K562 (cell line): ENCODE data around the gene XPO4. TPM values are rescaled to one million over a fixed set of nuclear protein-coding genes. Genes with fewer than 3 reads are reported as not detected.

Source experiments
- BRF1 ChIP-seq: IDR thresholded peaks from 3 replicates; pipeline ENCODE4 v1.6.1; 2011; ENCODE audit warnings: borderline replicate concordance, mild to moderate bottlenecking; ENCODE audit not compliant: insufficient read length; ENCODE audit errors: extremely low read depth
- CAMTA2 ChIP-seq: fragments of 250-450 bp; sonication (Bioruptor Pico); conservative IDR thresholded peaks from 2 replicates; pipeline ENCODE4 v1.5.1; 2022
- MGA ChIP-seq: fragments of 450-650 bp; IDR thresholded peaks from 2 replicates; pipeline ENCODE4 v1.6.1; 2016; ENCODE audit warnings: mild to moderate bottlenecking, moderate library complexity
- NFIC ChIP-seq: fragments of 450-650 bp; IDR thresholded peaks from 2 replicates; pipeline ENCODE4 v1.6.1; 2017; ENCODE audit warnings: mild to moderate bottlenecking, inconsistent platforms
- SMAD4 ChIP-seq: fragments of 250-450 bp; sonication (Bioruptor Pico); conservative IDR thresholded peaks from 2 replicates; pipeline ENCODE4 v1.8.0; 2021; ENCODE audit warnings: inconsistent platforms, mild to moderate bottlenecking, moderate library complexity
- TFAP4 ChIP-seq: sonication (generic); formaldehyde crosslinking; IDR thresholded peaks from 2 replicates; pipeline ENCODE4 v1.8.0; 2022; ENCODE audit warnings: missing genetic modification reagents, mild to moderate bottlenecking, moderate library complexity, borderline replicate concordance
- ZFP91 ChIP-seq: sonication (generic); formaldehyde crosslinking; IDR thresholded peaks from 2 replicates; pipeline ENCODE4 v1.8.0; 2022; ENCODE audit warnings: mild to moderate bottlenecking, missing genetic modification reagents
- ZNF609 ChIP-seq: sonication (generic); formaldehyde crosslinking; IDR thresholded peaks from 2 replicates; pipeline ENCODE4 v1.8.1; 2023; ENCODE audit warnings: missing genetic modification reagents, mild to moderate bottlenecking, borderline replicate concordance
- polyA plus RNA-seq, 8 experiments: library from polyadenylated mRNA; depleted of rRNA in 4 of 8; stranded (reverse) in 5 of 8; unstranded in 3 of 8; fragments of >200 nt; fragmentation: Nextera tagmentation in 2 of 8; fragmentation: Illumina TruSeq in 1 of 8; extraction: Ambion mirVana in 2 of 8; extraction: Trizol in 1 of 8; gene quantifications; 2 replicates each; pipeline versions ENCODE4 v1.2.1 to v1.2.3, GENCODE V29; 2011 to 2014; ENCODE audit warnings: inconsistent platforms in 1 of 8, missing spikeins in 1 of 8
- total RNA-seq, 7 experiments: library from RNA; depleted of rRNA in 6 of 7; stranded (reverse); fragments of >200 nt in 6 of 7; fragmentation: Illumina TruSeq in 2 of 7; extraction: Trizol in 2 of 7; gene quantifications; 2 replicates each; pipeline versions ENCODE4 v1.2.1 to v1.2.3, GENCODE V29; 2011 to 2021; ENCODE audit warnings: low replicate concordance in 1 of 7

The XPO4 gene
- total and polyA plus RNA-seq, 9 of the 15 experiments (the other 6 are each of a cell fraction or from before 2014, with no cell fraction given), result 5.5 to 25.1 (median 17.5) TPM

- no peak for TF ChIP-seq MGA
- TF ChIP-seq ZFP91, result no peak
- TF ChIP-seq ZNF609 (CRISPR knock-in tag), result no peak
- no peak for TF ChIP-seq SMAD4 (CRISPR knock-in tag)
- no peak for TF ChIP-seq TFAP4 (CRISPR knock-in tag)
- no peak for TF ChIP-seq BRF1
- no peak for TF ChIP-seq CAMTA2 (CRISPR knock-in tag)
- no peak for TF ChIP-seq NFIC
Observed at GRCh38 chr13:20840568-20840967, 62.0 kb downstream of the XPO4 start (continued).
